RWPE2 (cell line): ENCODE results near the gene NANOS3.

Experiments
- ATAC-seq: fragments of 200-7000 bp; cut with Tn5 transposase; 3 replicates; pipeline ENCODE4 v1.9.1; 2021; ENCODE audit warnings: low read depth
- DNase-seq: peaks from one replicate; pipeline ENCODE4 v3.0.0-alpha.2; 2020; ENCODE audit warnings: low spot score
- H3K27ac ChIP-seq: fragments of 450-650 bp; 2 replicates; pipeline ENCODE4 v1.5.1; 2017; ENCODE audit warnings: mild to moderate bottlenecking; ENCODE audit not compliant: poor library complexity, severe bottlenecking
- H3K27me3 ChIP-seq: fragments of 250-450 bp; sonication (Bioruptor Pico); 2 replicates; pipeline ENCODE4 v1.5.1; 2021; ENCODE audit warnings: mild to moderate bottlenecking, moderate library complexity; ENCODE audit not compliant: insufficient read depth, poor library complexity, severe bottlenecking
- H3K36me3 ChIP-seq: fragments of 250-450 bp; sonication (Bioruptor Pico); 2 replicates; pipeline ENCODE4 v1.5.1; 2020; ENCODE audit warnings: low read depth, mild to moderate bottlenecking, moderate library complexity
- H3K4me1 ChIP-seq: fragments of 250-450 bp; sonication (Bioruptor Pico); 2 replicates; pipeline ENCODE4 v1.5.1; 2021; ENCODE audit warnings: mild to moderate bottlenecking, moderate library complexity; ENCODE audit not compliant: insufficient read depth, poor library complexity, severe bottlenecking
- H3K4me3 ChIP-seq: fragments of 250-450 bp; sonication (Bioruptor Pico); 2 replicates; pipeline ENCODE4 v1.5.1; 2021; ENCODE audit warnings: mild to moderate bottlenecking, moderate library complexity; ENCODE audit not compliant: severe bottlenecking
- H3K9me3 ChIP-seq: fragments of 250-450 bp; sonication (Bioruptor Pico); 2 replicates; pipeline ENCODE4 v1.5.1; 2021; ENCODE audit warnings: mild to moderate bottlenecking, moderate library complexity; ENCODE audit not compliant: severe bottlenecking
- CTCF ChIP-seq: fragments of 450-650 bp; IDR thresholded peaks from one replicate; pipeline ENCODE4 v1.5.1; 2017; ENCODE audit warnings: mild to moderate bottlenecking, moderate library complexity; ENCODE audit not compliant: poor library complexity, severe bottlenecking

The NANOS3 gene

GRCh38 chr19:13888281-13888680, 11.3 kb downstream of the NANOS3 start:
- no peaks in the 10 kb centered on the region for H3K27me3 ChIP-seq
- peaks cover 6% of the 10 kb centered on the region for H3K4me1 ChIP-seq
- TF ChIP-seq CTCF: no peak
- DNase-seq (no peak), ATAC-seq (peak; percentile 45; the same call in 2 of the 3 replicates)
- no peaks in the 10 kb centered on the region for H3K36me3 ChIP-seq
- no peak overlapping the region for H3K4me3 ChIP-seq
- H3K27ac ChIP-seq: no peak overlapping the region
- H3K9me3 ChIP-seq: no peaks in the 10 kb centered on the region

DNA sequence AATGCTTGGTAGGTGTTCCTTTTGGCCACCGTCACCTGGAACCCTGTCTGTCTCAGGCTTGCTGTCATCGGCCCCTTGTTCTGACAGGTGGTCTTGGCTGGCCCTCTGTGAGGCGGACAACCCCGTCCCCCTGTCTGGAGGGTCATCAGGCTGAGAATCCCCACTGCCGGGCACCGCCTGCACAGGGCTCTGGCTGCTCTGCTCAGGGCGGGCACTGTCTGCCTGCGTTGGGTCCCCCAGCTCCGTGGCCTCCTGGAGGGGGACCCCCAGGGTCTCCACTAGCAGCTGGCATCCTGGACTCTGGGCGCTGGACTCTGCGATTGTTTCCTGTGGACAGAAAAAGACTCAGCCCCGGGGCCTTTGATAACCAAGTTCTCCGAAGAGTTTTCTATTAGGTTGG, 13.2 kb downstream of the NANOS3 start:
- H3K36me3 ChIP-seq: no peaks in the 10 kb centered on the region
- peaks cover 6% of the 10 kb centered on the region for H3K4me1 ChIP-seq
- no peak for TF ChIP-seq CTCF
- ATAC-seq (no peak), DNase-seq (no peak)
- H3K27ac ChIP-seq: no peak overlapping the region
- H3K4me3 ChIP-seq: no peak overlapping the region
- no peaks in the 10 kb centered on the region for H3K27me3 ChIP-seq
- H3K9me3 ChIP-seq: no peaks in the 10 kb centered on the region

DNA sequence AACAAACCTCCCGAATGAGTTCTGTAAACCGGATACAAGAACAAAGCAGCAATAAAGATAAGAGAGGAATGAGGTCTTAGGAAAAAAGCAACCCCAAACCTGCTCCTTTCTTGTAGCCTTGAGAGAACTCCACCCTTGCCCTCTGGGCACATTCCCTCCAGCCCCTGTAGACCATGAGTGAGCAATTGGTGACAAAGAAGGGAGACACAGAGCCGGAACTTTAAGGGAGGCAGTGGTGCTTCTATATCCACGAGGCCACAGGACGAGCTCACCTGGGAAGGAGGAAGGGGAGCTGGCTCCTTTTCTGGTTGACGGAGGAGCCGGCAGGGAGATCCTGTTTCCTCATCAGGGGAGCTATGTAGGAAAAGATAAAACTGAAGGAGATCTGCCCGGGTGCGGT, 15.9 kb downstream of the NANOS3 start:
- TF ChIP-seq CTCF: no peak
- Histone ChIP-seq H3K4me1 (no peaks in the 10 kb centered on the region), H3K4me3 (no peak overlapping the region), H3K27me3 (no peaks in the 10 kb centered on the region), H3K27ac (no peak overlapping the region), H3K9me3 (no peaks in the 10 kb centered on the region), H3K36me3 (no peaks in the 10 kb centered on the region)
- ATAC-seq: no peak
- no peak for DNase-seq

GRCh38 chr19:13894552-13894951, 17.6 kb downstream of the NANOS3 start:
- TF ChIP-seq CTCF: no peak
- no peak for ATAC-seq

DNA sequence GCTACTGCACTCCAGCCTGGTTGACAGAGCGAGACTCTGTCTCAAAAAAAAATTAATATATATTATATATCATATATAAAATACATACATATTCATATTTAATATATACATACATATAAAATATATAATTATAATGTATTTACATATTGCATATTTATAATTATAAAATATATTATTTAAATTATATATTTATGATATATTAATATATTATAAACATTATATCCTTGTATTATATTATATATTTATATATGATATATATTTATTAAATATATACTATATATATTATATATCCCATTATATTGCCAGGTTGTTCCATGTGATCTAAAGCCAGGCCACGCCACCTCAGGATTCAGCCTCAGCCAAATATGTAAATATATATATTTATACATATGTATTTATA, 19.3 kb downstream of the NANOS3 start:
- Histone ChIP-seq H3K4me1 (no peaks in the 10 kb centered on the region), H3K4me3 (no peak overlapping the region), H3K9me3 (no peaks in the 10 kb centered on the region), H3K36me3 (no peaks in the 10 kb centered on the region), H3K27ac (no peak overlapping the region), H3K27me3 (no peaks in the 10 kb centered on the region)
- TF ChIP-seq CTCF: no peak
- ATAC-seq (no peak), DNase-seq (no peak)

More at GRCh38 chr19:13894552-13894951, 17.6 kb downstream of the NANOS3 start:
- DNase-seq: no peak
- Histone ChIP-seq H3K36me3 (no peaks in the 10 kb centered on the region), H3K9me3 (no peaks in the 10 kb centered on the region), H3K27ac (no peak overlapping the region), H3K27me3 (no peaks in the 10 kb centered on the region), H3K4me3 (no peak overlapping the region), H3K4me1 (no peaks in the 10 kb centered on the region)
